ENCODE measurements around the gene BHLHE40.
"Not testable (repeated sequence)": the region's sequence is repeated elsewhere in the genome, so short reads cannot be mapped to it uniquely, and the experiment has no call there.

Gene BHLHE40

DNA sequence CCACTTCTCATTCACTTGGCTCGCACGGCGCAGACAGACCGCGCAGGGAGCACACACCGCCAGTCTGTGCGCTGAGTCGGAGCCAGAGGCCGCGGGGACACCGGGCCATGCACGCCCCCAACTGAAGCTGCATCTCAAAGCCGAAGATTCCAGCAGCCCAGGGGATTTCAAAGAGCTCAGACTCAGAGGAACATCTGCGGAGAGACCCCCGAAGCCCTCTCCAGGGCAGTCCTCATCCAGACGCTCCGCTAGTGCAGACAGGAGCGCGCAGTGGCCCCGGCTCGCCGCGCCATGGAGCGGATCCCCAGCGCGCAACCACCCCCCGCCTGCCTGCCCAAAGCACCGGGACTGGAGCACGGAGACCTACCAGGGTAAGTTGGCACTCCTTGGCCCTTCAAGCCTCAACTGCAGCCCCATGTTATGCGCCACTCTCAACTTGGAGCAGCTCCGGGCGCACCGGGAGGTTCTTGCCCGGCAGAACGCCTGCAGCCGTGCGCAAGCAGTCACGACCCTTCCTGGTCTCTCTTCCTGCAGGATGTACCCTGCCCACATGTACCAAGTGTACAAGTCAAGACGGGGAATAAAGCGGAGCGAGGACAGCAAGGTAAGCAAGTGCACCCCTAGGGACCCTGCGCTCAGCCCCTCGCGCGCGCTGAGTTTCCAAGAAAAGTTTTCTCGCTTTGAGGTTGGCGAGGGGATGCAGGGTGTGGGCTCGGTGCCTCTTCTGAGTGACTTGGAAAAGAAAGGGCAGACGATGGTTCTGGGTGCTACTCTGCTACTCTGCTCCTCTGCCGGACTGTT lies at the start of gene BHLHE40:
Gene BHLHE40, plus strand, starts transcription at position 10 of the 801 bp plus-strand sequence. Its CDS starts 282 bp downstream, at position 292.
- FAIRE-seq = no peak

DNA sequence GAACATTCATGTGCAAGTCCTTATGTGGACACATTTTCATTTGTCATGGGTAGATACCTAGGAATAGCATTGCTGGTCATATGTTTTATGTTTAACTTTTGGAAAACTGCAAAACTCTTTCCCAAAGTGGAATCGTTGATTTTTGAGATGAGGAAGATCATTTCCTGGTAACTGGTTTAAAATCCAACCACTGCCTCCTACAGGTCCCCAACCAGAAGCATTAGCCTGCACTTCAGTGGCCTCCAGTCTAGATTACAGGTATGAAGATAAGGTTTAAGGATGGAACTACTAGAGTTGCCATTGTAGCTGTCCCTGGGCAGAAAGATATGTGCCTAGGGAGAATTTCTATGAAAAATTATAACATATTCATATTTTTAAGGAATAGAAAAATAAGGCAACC lies 48.7 kb upstream of the BHLHE40 start:
- FAIRE-seq = no peak

DNA sequence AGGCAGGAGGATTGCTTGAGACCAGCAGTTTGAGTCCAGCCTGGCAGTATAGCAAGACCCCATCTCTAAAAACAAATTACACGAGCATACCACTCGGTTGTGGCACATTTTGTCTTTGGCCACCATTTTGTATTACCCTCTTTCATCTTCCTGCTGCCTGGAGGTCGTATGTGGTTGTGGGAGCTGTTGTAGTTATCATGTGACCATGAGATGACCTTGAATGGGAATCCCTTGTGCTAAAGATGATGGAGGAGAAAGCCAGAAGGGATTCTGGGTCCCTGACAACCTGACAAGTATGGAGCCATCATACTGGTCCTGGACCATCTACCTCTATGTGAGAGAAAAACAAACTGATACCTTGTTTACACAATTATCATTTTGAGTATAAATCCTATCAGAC lies 45.2 kb upstream of the BHLHE40 start:
- no peak for FAIRE-seq

DNA sequence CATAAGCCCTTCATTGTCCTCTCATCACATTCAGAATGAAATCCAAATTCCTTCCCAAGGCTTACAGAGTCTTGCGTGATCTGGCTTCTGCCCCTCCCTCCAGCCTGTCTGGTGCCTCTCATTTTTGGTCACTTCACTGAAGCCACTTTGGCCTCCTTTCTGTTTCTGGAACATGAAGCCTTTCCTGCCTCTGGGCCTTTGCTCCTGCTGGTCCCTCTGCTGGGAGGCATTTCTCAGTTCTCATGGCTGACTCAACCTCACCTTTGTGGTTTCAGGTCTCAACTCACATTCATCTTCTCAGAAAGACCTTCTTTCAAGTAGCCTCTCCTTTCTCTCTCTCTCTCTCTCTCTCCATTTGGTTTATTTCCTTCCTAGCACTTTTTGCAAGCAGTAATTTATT lies 43.9 kb upstream of the BHLHE40 start:
- FAIRE-seq = no peak

DNA sequence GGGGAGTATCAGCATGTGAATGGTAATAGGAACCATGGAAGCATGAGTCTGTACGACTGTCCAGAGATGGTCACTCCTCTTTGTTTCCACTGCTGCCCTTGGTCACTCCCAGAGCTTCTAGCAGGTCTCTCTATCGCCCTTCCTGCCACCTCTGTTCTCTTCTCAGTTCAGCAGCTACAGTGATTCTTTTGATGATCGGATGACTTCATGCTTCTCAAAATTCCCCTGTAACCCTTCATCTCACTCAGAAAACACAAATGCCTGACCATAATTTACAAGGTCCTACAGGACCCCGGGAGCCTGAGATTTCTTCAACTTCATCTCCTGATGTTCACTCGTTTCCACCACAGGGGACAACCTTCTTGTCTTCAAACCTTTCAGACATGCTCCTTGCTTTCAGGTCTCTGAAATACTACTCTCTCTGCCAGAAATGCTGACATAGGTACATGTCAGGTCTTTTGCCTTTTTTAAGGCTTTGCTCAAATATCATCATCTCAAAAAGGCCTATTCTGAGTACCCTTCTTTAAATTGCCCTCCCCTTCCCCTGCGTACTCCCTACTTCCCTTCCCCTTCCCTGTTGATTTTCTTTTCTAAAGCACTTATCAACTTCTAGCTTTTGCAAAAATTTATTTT lies 42.1 kb upstream of the BHLHE40 start:
- FAIRE-seq = no peak

DNA sequence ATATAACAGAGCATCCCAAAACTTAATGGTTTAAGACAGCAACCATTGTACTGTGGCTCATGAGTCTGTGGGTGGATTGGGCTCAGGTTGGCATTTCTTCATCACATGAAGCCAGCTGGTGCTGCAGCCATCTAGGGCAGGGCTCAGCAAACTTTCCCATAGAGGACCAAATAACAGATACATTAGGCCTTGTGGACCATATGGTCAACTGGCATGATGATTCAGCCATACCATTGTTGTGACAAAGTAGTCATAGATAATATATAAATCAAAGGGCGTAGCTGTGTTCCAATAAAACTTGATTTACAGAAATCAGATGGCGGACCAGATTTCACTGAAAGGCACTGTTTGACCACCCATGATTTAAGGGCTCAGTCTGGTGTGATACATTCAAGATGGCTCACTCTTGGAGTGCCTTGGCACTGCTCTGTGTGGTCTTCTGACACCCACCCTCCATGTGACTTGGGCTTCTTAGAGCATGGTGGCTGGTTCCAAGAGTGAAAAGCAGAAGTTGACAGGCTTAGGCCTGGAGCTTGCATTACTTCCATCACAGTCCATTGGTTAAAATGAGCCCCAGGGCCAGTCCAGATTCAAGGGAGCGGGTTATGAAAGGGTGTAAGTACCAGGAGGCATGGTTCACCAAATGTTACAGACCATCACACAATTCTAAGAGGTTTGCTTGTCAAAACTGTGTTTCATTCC lies 40.8 kb upstream of the BHLHE40 start:
- FAIRE-seq = no peak

DNA sequence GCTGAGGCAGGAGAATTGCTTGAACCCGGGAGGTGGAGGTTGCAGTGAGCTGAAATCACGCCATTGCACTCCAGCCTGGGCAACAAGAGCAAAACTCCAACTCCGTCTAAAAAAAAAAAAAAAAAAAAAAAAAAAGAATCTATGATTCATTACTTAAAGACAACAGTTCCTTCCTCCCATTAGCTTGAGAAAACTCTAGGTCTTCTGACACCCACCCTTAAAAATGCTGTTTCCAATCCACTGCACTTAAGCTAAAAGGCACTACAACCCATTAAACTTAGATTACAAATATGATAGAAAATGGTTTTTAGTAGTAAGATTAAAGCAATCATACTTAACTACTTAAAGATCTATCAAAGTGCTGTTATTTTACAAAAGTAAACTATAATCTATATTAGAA lies 40.0 kb upstream of the BHLHE40 start:
- no peak for FAIRE-seq

DNA sequence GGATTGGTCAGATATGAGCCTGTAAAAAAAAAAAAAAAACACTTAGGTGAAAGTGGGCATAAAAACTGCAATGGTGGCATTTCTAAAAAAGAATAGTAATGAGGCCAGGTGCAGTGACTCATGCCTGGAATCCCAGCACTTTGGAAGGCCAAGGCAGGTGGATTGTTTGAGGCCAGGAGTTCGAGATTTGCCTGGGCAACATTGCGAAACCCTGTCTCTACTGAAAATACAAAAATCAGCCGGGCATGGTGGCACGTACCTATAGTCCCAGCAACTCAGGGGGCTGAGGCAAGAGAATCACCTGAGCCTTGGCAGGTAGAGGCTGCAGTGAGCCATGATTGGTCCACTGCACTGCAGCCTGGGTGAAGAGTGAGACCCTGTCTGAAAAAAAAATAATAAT lies 38.3 kb upstream of the BHLHE40 start:
- no peak for FAIRE-seq

DNA sequence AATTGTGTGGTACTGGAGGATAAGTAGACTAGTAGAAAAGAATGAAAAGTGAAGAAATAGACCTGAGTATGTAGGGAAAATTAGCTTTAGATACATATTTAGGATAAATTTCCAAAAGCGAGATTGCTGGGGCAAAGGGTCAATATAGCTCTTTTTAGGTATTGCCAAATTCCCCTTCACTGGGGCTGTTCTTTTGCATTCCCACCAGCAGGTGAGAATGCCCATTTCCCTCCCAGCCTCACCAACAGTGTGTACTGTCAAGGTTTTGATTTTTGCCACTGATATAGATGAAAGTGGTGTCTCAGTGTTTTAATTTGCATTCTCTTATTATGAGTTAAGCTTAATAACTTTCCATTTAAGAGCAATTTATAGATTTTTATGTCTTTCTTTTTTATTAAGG lies 35.7 kb upstream of the BHLHE40 start:
- FAIRE-seq = no peak

DNA sequence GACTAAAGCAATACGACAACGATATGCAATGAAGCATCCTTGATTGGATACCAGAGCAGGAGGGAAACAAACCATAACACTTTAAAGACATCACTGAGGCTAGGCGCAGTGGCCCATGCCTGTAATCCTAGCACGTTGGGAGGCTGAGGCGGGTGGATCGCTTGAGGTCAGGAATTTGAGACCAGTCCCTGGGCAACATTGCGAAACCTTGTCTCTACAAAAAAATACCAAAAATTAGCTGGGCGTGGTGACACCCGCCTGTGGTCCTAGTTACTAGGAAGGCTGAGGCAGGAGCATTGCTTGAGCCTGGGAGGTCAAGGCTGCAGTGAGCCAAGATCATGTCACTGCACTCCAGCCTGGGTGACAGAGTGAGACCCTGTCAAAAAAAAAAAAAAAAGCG lies 33.9 kb upstream of the BHLHE40 start:
- FAIRE-seq = no peak

DNA sequence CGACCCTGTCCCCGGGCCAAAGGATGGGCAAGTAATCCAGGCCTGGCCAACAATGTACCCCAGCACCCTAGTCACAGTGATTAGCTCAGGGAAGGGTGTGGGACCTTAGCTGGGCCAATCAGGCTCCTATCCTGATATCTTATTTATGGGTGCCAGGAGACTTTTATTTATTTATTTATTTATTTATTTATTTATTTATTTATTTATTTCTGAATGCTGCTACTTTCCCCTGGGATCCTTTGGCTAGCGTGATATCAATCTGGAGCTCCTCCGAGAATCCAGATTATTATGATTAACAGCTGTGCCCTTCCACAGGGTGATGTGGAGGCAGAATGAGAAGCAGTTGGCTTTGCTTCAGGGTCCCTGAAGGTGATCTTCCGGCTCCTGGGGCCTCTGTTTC lies 32.2 kb upstream of the BHLHE40 start:
- FAIRE-seq = no peak

DNA sequence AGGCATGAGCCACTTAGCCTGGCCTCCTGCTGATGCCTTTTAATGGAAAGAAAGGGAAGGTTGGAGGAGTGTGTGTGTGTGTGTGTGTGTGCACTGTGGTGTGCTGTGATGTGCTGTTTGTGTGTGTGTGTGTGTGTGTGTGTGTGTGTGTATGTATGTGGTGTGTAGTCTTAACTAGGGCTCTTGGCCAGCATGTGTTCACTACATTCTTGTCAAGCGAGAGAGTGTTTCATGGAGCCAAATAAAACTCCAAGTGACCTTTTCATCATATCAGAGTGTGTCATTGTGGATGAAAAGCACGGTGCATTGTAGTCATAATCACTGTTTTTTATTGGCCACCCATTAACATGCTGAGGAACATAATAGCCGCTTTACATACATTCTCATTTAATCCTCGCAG lies 30.8 kb upstream of the BHLHE40 start:
- no peak for FAIRE-seq

DNA sequence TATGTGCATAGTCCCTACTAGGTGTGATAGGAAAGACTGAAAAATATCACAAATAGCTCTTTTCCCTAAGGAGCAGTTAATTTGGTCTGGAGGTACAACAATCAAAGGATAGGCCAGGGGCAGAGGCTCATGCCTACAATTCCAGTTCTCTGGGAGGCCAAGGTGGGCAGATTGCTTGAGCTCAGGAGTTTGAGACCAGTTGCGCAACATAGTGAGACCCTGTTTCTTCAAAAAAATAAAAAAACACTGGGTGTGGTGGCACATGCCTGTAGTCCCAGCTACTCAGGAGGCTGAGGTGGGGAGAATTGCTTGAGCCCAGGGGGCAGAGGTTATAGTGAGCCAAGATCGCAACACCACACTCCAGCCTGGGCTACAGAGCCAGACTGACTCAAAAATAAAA lies 30.2 kb upstream of the BHLHE40 start:
- FAIRE-seq = no peak

DNA sequence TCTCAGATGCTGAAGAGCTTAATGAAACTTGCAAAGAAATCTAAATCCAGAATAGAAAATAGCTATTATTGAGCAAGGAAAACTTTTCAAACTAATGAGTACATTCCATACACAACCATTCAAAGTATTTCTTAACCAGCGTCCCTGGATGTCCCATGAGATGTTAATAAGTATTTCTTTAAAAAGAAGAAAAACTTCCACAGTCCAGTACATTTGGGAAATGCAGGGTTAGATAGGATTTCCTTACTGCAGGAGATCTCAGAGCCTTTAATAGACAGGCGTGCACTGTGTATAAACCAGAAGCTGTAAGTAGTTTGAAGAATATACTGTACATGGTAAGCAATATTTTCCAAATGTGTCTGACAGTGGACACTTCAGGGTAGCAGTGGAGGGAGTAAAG lies 29.6 kb upstream of the BHLHE40 start:
- no peak for FAIRE-seq

DNA sequence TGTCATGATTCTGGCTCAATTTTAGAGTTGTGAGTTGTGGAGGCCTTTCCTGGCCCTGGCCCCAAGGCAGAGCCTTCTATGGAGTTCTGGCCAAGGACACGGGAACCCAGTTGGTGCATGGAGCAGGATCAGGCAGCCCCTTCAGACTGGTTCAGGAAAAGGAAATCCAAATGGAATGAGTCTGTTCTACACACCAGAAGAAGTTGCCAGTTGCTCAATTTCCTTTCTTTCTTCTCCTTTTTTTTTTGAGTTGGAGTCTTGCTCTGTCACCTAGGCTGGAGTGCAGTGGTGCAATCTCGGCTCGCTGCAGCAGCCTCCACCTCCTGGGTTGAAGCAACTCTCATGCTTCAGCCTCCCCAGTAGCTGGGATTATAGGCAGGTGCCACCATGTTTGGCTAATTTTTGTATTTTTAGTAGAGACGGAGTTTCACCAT lies 28.9 kb upstream of the BHLHE40 start:
- FAIRE-seq = no peak

DNA sequence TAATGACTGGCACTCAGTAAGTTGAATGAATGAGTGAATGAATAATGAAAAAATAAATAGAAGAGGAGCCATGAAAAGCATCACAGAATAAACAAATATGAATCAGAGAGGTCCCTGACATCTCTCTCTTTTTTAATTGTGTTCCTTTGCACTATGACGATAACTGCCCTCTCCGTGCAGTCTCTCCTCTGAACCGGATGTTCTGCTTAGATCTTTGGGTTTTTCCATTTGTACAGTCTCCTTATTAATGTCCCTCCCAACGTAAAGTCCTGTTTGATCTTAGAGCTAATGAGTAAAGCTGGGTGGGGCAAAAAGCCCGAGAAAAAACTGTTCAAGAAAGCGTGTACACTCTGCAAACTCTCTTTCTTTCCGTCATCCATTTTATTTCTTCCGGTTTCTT lies 28.3 kb upstream of the BHLHE40 start:
- no peak for FAIRE-seq

DNA sequence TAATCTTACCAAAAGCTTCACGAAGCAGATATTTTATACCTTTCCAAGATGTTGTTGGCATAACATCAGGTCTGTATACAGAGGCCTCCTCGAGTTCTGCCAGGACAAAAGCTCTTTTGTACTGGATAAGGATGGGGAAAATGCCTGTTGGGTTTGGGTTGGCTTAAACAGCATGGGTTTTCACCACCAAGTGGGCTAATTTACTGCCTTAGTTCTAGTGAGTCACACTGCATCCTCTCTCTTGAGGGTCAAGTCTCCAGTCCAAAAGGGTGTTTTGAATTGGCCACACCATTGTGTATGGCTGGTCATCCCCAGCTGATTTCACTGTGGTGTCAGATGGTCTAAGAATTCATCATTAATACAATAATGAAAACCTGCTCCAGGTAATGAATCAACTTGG lies 26.1 kb upstream of the BHLHE40 start:
- no peak for FAIRE-seq

DNA sequence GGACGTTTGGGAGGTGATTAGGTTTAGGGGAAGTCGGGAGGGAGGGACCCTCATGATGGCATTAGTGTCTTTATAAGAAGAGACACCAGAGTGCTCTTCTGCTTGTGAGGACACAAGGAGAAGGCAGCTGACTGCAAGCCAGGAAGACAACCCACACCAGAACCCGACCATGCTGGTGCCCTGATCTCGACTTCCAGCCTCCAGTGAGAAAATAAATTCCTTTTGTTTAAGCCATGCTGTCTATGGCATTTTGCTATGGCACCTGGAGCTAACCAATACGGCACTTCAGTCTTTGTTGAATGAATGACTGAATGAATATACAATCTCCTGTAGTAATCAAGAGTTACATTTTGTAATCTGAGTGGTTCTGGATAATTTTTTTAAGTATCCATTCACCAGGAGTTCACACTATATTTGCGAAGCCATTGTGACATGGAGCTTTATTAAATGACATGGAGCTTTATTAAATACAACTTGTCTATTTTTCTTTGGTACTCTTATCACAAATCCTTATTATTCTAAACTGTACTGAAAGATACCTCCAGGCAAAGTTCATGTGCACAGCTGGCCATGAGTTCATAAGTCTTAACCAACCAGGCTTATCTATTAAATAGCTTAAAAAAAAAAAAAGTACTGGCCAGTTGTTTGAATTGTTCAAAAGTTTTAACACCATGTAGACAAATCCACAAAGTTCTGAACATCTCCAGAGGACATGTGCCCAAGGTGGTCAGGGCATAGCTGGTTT lies 24.8 kb upstream of the BHLHE40 start:
- no peak for FAIRE-seq

DNA sequence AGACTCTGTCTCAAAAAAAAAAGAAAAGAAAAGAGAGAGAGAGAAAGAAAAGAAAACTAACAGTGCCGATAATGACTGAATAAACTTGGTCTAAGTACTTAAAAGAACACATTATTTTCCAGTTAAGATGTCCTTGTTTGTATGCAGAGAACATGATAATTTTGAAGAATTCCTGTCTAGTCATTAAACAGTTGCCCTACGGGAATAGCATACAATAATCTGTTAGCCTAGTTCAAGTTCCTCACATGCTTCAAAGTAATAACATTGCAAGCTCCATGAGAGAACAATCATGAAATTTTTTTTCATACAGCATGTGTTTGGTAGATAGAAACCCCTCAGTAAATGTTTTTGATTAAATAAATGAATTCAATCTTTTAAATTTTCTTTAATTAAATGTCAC lies 23.1 kb upstream of the BHLHE40 start:
- FAIRE-seq = no peak

DNA sequence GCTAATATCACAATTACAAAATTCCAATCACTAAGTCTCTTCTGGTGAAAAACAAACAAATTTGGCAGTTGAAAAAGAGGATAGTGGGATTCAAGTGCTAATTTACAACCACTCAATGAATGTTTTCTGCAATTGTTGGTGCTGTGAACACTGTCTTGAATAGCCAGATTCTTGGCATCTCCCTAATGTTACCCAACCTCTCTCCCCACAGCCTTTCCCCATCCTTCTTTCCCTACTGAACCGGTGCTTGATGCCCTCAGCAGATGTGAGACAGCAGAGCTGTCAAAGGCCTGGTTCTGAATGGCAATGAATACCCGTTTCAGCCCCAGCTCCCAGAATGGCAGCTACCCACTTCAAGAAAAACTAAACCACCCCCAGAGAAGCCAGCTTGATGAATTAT lies 22.5 kb upstream of the BHLHE40 start:
- FAIRE-seq = no peak

DNA sequence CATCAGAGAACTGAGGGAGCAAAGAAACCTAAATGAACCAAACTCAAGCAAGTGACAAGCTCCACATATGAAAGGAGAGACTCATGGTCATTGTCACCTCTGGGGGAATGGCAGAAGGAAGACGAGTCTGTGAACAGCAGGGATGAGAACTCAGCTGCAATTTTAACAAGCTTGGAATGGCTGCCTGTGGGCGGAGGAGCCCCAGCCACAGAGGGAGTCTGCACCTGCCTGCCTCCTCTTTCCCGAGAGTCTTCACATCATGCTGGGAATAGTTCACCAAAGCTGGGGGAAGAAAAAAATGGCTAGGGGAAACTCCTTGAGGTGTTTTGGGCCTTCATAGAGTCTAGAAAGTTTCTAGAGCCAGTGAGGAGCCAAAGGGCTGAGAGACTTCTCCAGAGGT lies 21.3 kb upstream of the BHLHE40 start:
- no peak for FAIRE-seq

DNA sequence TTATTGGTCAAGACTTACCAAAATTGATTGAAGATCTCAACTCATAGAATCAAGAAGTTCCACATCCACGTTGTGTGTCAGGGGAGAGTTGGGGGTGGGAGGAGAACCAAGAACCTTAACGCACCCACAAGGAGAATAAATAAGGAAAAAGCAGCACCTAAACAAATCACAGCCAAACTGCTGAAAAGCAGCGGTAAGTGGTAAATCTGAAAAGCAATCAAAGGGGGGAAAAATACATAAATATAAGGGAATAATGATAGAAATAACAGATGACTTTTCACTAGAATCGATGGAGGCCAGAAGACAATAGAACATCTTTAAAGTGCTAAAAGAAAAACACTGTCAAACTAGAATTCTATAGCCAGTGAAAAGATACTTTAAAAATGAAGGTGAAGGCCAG lies 20.1 kb upstream of the BHLHE40 start:
- FAIRE-seq = no peak

DNA sequence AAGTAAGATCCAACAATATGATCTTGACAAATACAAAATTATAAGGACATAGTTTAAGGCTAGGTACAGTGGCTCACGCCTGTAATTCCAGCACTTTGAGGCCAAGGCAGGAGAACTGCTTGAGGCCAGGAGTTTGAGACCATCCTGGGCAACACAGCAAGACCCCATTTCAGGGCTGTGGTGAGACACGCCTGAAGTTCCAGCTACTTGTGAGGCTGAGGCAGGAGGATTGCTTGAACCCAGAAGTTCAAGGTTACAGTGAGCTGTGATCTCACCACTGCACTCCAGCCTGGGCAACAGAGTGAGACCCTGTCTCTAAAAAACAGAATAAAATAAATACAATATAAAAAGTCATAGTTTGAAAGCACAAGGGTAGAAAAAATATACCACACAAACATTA lies 17.4 kb upstream of the BHLHE40 start:
- not testable (repeated sequence) for FAIRE-seq
